A549 (cell line): ENCODE data around the gene EXOSC2. TPM values are rescaled to one million over a fixed set of nuclear protein-coding genes. Genes with fewer than 3 reads are reported as not detected.
A peak's percentile ranks its signal among the peaks of the same experiment; 100 is the strongest.

Experiments used
- ATAC-seq, 2 experiments: fragments of 200-7000 bp in 1 of 2; fragments of >200 bp in 1 of 2; cut with Nextera tagmentation in 1 of 2; cut with Tn5 transposase in 1 of 2; 3 replicates each; pipeline versions ENCODE4 v1.8.0 to v1.9.1; 2018 to 2020; ENCODE audit warnings: mild to moderate bottlenecking in 1 of 2, moderate library complexity in 1 of 2
- CTCF ChIA-PET: fragments of 300-600 bp; sonication (Branson Sonifier 250); formaldehyde crosslinking; extraction: SDS; loops from one replicate; lab custom pipeline; 2021; ENCODE audit warnings: antibody characterized with exemption, inconsistent platforms; lab: Yijun Ruan, JAX
- POLR2A ChIA-PET: fragments of 350-600 bp; formaldehyde crosslinking; extraction: SDS; loops from one replicate; lab custom pipeline; 2021; ENCODE audit warnings: antibody characterized with exemption, inconsistent platforms; lab: Yijun Ruan, JAX
- DNase-seq, 2 experiments: peaks; one replicate each; pipeline versions ENCODE4 v3.0.0 to v3.0.0-alpha.2; 2011 to 2016; ENCODE audit warnings: low read depth in 1 of 2, low spot score in 1 of 2
- FAIRE-seq: peaks from 2 replicates; lab custom pipeline; 2011; peaks lifted over from hg19 to GRCh38; lab: Jason Lieb, UNC
- H3K27ac ChIP-seq, 2 experiments: fragments of >200 bp; sonication (Bioruptor Twin); formaldehyde crosslinking; 3 replicates each; pipeline ENCODE4 v1.5.1; 2016 to 2017
- H3K4me1 ChIP-seq: fragments of >200 bp; sonication (Bioruptor Twin); formaldehyde crosslinking; 3 replicates; pipeline ENCODE4 v1.6.1; 2016
- H3K4me2 ChIP-seq: fragments of >200 bp; sonication (Bioruptor Twin); formaldehyde crosslinking; 3 replicates; pipeline ENCODE4 v1.6.1; 2016
- H3K4me3 ChIP-seq: fragments of >200 bp; sonication (Bioruptor Twin); formaldehyde crosslinking; 3 replicates; pipeline ENCODE4 v1.5.1; 2016
- H3K9me3 ChIP-seq: fragments of >200 bp; sonication (Bioruptor Twin); formaldehyde crosslinking; 3 replicates; pipeline ENCODE4 v1.6.1; 2016
- CBX2 ChIP-seq: fragments of 200-600 bp; sonication (generic); IDR thresholded peaks from 2 replicates; pipeline ENCODE4 v1.6.1; 2016; ENCODE audit warnings: low read depth, mild to moderate bottlenecking, borderline replicate concordance
- CBX8 ChIP-seq: fragments of 200-600 bp; sonication (generic); IDR thresholded peaks from 2 replicates; pipeline ENCODE4 v1.6.1; 2016
- CEBPB ChIP-seq, 2 experiments: fragments of >200 bp in 1 of 2; sonication (Bioruptor Twin) in 1 of 2; formaldehyde crosslinking in 1 of 2; IDR thresholded peaks; 2 replicates each; pipeline ENCODE4 v1.6.1; 2012 to 2016
- CHD4 ChIP-seq: fragments of 200-600 bp; sonication (generic); IDR thresholded peaks from 2 replicates; pipeline ENCODE4 v1.6.1; 2016; ENCODE audit warnings: antibody characterized with exemption, mild to moderate bottlenecking, borderline replicate concordance
- EHMT2 ChIP-seq: fragments of 200-600 bp; sonication (generic); IDR thresholded peaks from 2 replicates; pipeline ENCODE4 v1.6.1; 2016; ENCODE audit warnings: antibody characterized with exemption, low read depth, mild to moderate bottlenecking, moderate library complexity
- GATA3 ChIP-seq: IDR thresholded peaks from 2 replicates; pipeline ENCODE4 v1.6.1; 2012; ENCODE audit warnings: borderline replicate concordance
- HDAC2 ChIP-seq: fragments of 200-600 bp; sonication (generic); IDR thresholded peaks from 2 replicates; pipeline ENCODE4 v1.6.1; 2016
- HOXA7 ChIP-seq: fragments of 250-450 bp; sonication (Bioruptor Pico); IDR thresholded peaks from 2 replicates; pipeline ENCODE4 v1.5.0; 2020; ENCODE audit warnings: mild to moderate bottlenecking, moderate library complexity
- HOXB5 ChIP-seq: fragments of 250-450 bp; sonication (Bioruptor Pico); IDR thresholded peaks from 2 replicates; pipeline ENCODE4 v1.5.0; 2020; ENCODE audit warnings: mild to moderate bottlenecking, moderate library complexity
- JUN ChIP-seq, 2 experiments: fragments of >200 bp; sonication (Bioruptor Twin); formaldehyde crosslinking; IDR thresholded peaks; 2 replicates in 1 of 2; 3 replicates in 1 of 2; pipeline ENCODE4 v1.6.1; 2016 to 2017
- KDM1A ChIP-seq: fragments of 200-600 bp; sonication (generic); IDR thresholded peaks from 2 replicates; pipeline ENCODE4 v1.6.1; 2016; ENCODE audit warnings: low read depth, mild to moderate bottlenecking
- KDM5A ChIP-seq: fragments of 200-600 bp; sonication (generic); IDR thresholded peaks from 2 replicates; pipeline ENCODE4 v1.6.1; 2016; ENCODE audit warnings: antibody characterized with exemption, mild to moderate bottlenecking
- MAZ ChIP-seq: fragments of 150-350 bp; IDR thresholded peaks from 2 replicates; pipeline ENCODE4 v1.6.1; 2014; ENCODE audit warnings: antibody characterized with exemption, low read depth, low read length, borderline replicate concordance
- MYC ChIP-seq: IDR thresholded peaks from 2 replicates; pipeline ENCODE4 v1.6.1; 2012; ENCODE audit warnings: mild to moderate bottlenecking, inconsistent platforms, low read length, improper control_type of control experiment, borderline replicate concordance
- NFE2L2 ChIP-seq: fragments of 150-350 bp; conservative IDR thresholded peaks from 2 replicates; pipeline ENCODE4 v1.6.1; 2014; ENCODE audit warnings: low read length
- PHF8 ChIP-seq: fragments of 200-600 bp; sonication (generic); IDR thresholded peaks from 2 replicates; pipeline ENCODE4 v1.6.1; 2016; ENCODE audit warnings: low read depth, mild to moderate bottlenecking, antibody characterized with exemption, moderate library complexity, borderline replicate concordance
- RAD21 ChIP-seq, 2 experiments: fragments of >200 bp in 1 of 2; sonication (Bioruptor Twin) in 1 of 2; formaldehyde crosslinking in 1 of 2; IDR thresholded peaks in 1 of 2; conservative IDR thresholded peaks in 1 of 2; 2 replicates in 1 of 2; 3 replicates in 1 of 2; pipeline ENCODE4 v1.6.1; 2012 to 2018; ENCODE audit warnings: inconsistent platforms in 1 of 2
- RFX5 ChIP-seq: fragments of 450-650 bp; IDR thresholded peaks from 2 replicates; pipeline ENCODE4 v1.7.1; 2014; ENCODE audit warnings: antibody characterized with exemption, mild to moderate bottlenecking, moderate library complexity
- RNF2 ChIP-seq: fragments of 200-600 bp; sonication (generic); IDR thresholded peaks from 2 replicates; pipeline ENCODE4 v1.6.1; 2016; ENCODE audit warnings: low read depth, mild to moderate bottlenecking, antibody characterized with exemption, moderate library complexity, borderline replicate concordance
- SMC3 ChIP-seq: fragments of >200 bp; sonication (Bioruptor Twin); formaldehyde crosslinking; IDR thresholded peaks from 3 replicates; pipeline ENCODE4 v1.6.1; 2018; ENCODE audit warnings: inconsistent platforms
- SREBF2 ChIP-seq: fragments of 450-650 bp; IDR thresholded peaks from 2 replicates; pipeline ENCODE4 v1.6.1; 2014; ENCODE audit warnings: mild to moderate bottlenecking, moderate library complexity
- TFCP2L1 ChIP-seq: fragments of 250-450 bp; sonication (Bioruptor Pico); IDR thresholded peaks from 2 replicates; pipeline ENCODE4 v1.5.0; 2021; ENCODE audit warnings: mild to moderate bottlenecking
- ZC3H11A ChIP-seq: fragments of 450-650 bp; IDR thresholded peaks from 2 replicates; pipeline ENCODE4 v1.6.1; 2014; ENCODE audit warnings: antibody characterized with exemption, mild to moderate bottlenecking
- WGBS: methylation state at CpG from one replicate; pipeline ENCODE4 v1.1.6; 2017; ENCODE audit errors: missing lambda C conversion rate; 5-methylcytosine and 5-hydroxymethylcytosine counted together
- polyA plus RNA-seq, 4 experiments: library from polyadenylated mRNA; depleted of rRNA in 3 of 4; stranded (reverse); fragments of >200 nt; fragmentation: RNase III in 1 of 4; extraction: RNeasy Plus Mini Kit Qiagen cat#74134 plus additional on column Dnase treatment in 1 of 4; gene quantifications; 2 replicates in 3 of 4; 3 replicates in 1 of 4; pipeline ENCODE4 v1.2.3, GENCODE V29; 2011 to 2017
- TF ChIP-seq, protein P1 (sequence below): IDR thresholded peaks from 2 replicates; pipeline ENCODE4 v1.6.1; 2012; ENCODE audit warnings: low read depth, borderline replicate concordance
- TF ChIP-seq, protein P2 (sequence below): IDR thresholded peaks from 2 replicates; pipeline ENCODE4 v1.6.1; 2012
- TF ChIP-seq, protein P3 (sequence below): fragments of 250-450 bp; sonication (Bioruptor Pico); IDR thresholded peaks from 2 replicates; pipeline ENCODE4 v1.5.0; 2021; ENCODE audit warnings: mild to moderate bottlenecking, moderate library complexity, borderline replicate concordance
- TF ChIP-seq, protein P4 (sequence below): fragments of >200 bp; sonication (Bioruptor Twin); formaldehyde crosslinking; IDR thresholded peaks from 2 replicates; pipeline ENCODE4 v1.6.1; 2016
- TF ChIP-seq, protein P5 (sequence below): fragments of 150-350 bp; IDR thresholded peaks from 2 replicates; pipeline ENCODE4 v1.6.1; 2014; ENCODE audit warnings: low read depth, mild to moderate bottlenecking, low read length
- TF ChIP-seq, protein P6 (sequence below): fragments of >200 bp; sonication (Bioruptor Twin); formaldehyde crosslinking; IDR thresholded peaks from 3 replicates; pipeline ENCODE4 v1.5.1; 2016

Gene EXOSC2
- polyA plus RNA-seq, 2 of the 4 experiments (the other 2 are of a cell fraction): 96.8 to 101 TPM

DNA sequence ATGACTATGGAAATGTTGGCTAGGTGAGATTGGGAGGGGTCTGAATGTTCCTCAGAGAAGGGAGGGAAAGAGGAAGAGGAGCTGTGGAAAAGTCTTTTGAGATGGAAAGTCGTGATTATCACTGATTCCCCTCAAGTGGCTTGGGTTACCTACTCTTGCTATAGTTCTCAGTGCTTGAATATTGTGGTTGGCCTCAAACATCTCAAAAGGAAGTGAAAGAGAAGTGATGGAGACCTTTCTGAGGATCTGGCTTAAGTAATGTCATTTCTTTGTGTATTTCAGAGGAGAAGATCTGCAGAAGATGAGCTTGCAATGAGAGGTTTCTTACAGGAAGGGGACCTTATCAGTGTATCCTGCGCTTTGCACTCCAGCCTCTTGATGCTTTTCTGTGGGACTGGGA is 5.5 kb downstream of the EXOSC2 start:
- DNase-seq: no peak
- no peak for TF ChIP-seq EHMT2
- TF ChIP-seq HDAC2: no peak
- no peak for TF ChIP-seq JUN (IDR thresholded peaks at IDR 0.05)
- no peak for TF ChIP-seq CEBPB (IDR thresholded peaks at IDR 0.05)
- no peak for TF ChIP-seq PHF8
- no peak for TF ChIP-seq MYC
- TF ChIP-seq, protein P1, sequence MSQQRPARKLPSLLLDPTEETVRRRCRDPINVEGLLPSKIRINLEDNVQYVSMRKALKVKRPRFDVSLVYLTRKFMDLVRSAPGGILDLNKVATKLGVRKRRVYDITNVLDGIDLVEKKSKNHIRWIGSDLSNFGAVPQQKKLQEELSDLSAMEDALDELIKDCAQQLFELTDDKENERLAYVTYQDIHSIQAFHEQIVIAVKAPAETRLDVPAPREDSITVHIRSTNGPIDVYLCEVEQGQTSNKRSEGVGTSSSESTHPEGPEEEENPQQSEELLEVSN: no peak
- TF ChIP-seq GATA3: no peak
- TF ChIP-seq, protein P2, sequence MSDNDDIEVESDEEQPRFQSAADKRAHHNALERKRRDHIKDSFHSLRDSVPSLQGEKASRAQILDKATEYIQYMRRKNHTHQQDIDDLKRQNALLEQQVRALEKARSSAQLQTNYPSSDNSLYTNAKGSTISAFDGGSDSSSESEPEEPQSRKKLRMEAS: no peak
- no peak for TF ChIP-seq NFE2L2
- TF ChIP-seq RFX5: no peak
- TF ChIP-seq CBX8: no peak
- TF ChIP-seq MAZ: no peak
- no peak for TF ChIP-seq HOXB5 (CRISPR knock-in tag)
- TF ChIP-seq, protein P3, sequence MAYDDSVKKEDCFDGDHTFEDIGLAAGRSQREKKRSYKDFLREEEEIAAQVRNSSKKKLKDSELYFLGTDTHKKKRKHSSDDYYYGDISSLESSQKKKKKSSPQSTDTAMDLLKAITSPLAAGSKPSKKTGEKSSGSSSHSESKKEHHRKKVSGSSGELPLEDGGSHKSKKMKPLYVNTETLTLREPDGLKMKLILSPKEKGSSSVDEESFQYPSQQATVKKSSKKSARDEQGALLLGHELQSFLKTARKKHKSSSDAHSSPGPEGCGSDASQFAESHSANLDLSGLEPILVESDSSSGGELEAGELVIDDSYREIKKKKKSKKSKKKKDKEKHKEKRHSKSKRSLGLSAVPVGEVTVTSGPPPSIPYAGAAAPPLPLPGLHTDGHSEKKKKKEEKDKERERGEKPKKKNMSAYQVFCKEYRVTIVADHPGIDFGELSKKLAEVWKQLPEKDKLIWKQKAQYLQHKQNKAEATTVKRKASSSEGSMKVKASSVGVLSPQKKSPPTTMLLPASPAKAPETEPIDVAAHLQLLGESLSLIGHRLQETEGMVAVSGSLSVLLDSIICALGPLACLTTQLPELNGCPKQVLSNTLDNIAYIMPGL (CRISPR knock-in tag): no peak
- no peak for TF ChIP-seq RNF2
- TF ChIP-seq, protein P4, sequence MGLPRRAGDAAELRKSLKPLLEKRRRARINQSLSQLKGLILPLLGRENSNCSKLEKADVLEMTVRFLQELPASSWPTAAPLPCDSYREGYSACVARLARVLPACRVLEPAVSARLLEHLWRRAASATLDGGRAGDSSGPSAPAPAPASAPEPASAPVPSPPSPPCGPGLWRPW: no peak
- no peak for TF ChIP-seq CHD4
- TF ChIP-seq SMC3: no peak
- TF ChIP-seq KDM1A: no peak
- Histone ChIP-seq H3K4me2 (no peak overlapping the region), H3K4me1 (peaks cover 9% of the 10 kb centered on the region; the same call in 2 of the 3 replicates), H3K27ac (no peak overlapping the region), H3K4me3 (no peak overlapping the region), H3K9me3 (no peaks in the 10 kb centered on the region)
- WGBS: 90% methylated on average over 2 of the region's 2 CpGs
- FAIRE-seq: no peak
- ChIA-PET CTCF (interaction anchor here (0.8 to 5.5 kb wide), 10 partner anchors 8 to 299 kb away, joined by 3 to 97 read pairs (median 4); no protein-coding TSS in a partner anchor), POLR2A (no interaction called here)
- ATAC-seq: no peak

DNA sequence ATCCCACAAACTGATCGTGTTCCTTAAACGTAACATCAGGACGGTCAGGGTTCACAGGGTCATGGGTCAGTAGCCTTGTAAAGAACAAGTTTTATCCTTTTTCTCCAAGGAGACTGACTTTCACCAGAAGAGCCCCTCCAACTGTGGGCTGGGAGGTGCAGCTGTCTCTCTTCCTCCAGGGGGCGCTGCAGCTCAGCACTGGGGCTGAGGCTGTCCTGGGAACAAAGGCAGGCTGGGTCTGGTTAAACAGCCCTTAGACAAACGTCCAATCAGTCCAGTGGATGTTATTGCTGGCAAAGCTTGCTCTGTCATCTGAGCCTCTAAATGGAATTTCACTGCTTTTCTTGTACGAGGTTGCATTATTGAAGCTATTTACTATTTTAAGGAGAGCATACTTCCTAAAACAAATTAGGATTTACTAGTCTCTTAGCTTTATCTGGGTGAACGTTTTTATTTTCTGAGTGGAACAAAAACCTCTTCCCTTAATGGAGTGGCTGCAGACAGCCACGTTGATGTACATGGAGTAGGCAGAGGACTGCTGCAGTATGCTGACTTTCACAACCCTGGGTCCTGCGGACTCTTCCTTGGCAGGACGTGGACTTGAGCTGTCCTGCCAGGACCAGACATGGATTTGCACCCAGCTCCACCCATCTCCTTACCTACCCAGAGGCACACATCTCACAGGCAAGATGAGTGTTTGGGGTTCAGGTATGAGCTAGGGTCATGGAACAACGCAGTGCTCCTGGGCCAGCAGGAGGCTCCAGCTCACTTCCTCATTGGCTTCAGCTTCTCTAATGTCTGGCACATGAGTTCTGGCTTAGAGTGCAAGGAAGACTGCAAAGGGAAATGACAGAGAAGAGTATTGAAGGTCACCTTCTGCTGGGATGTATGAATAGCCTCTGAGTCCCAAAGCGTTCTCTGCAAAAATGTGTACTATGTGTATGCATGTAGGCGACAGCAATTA is 7.8 kb downstream of the EXOSC2 start:
- no peak overlapping the region for H3K27ac ChIP-seq
- H3K4me1 ChIP-seq: no peaks in the 10 kb centered on the region
- no peak overlapping the region for H3K4me3 ChIP-seq
- DNase-seq (peak; percentile 71 to 74), ATAC-seq (peak; percentile 94 to 98), FAIRE-seq (no peak)
- WGBS: 60% methylated on average over 12 of the region's 13 CpGs
- ChIA-PET POLR2A (interaction anchor here (1.4 to 2.7 kb wide), 2 partner anchors 8 to 11 kb away, joined by 3 to 8 read pairs; partner anchors contain the start of gene EXOSC2), CTCF (interaction anchor here (0.6 to 10.8 kb wide), 47 partner anchors 9 to 458 kb away, joined by 3 to 102 read pairs (median 5); partner anchors contain the start of gene EXOSC2)
- no peak overlapping the region for H3K4me2 ChIP-seq
- no peaks in the 10 kb centered on the region for H3K9me3 ChIP-seq
- TF ChIP-seq EHMT2 (no peak), CBX2 (no peak), TFCP2L1 (CRISPR knock-in tag) (0 out of 2 replicates have a peak, but pooled peaks have one; percentile 17), KDM5A (no peak), SREBF2 (no peak), MAZ (no peak), RAD21 (conservative IDR thresholded peaks at IDR 0.05 in 1 of 2, IDR thresholded peaks at IDR 0.05 in 1 of 2) (peak; percentile 50 to 57; a peak in 4 of 5 replicates), ZC3H11A (no peak), JUN (IDR thresholded peaks at IDR 0.05) (no peak), SMC3 (peak; percentile 34; the same call in 1 of the 3 replicates), NFE2L2 (no peak), HOXA7 (CRISPR knock-in tag) (no peak), HDAC2 (no peak), RNF2 (no peak)
- TF ChIP-seq, protein P5, sequence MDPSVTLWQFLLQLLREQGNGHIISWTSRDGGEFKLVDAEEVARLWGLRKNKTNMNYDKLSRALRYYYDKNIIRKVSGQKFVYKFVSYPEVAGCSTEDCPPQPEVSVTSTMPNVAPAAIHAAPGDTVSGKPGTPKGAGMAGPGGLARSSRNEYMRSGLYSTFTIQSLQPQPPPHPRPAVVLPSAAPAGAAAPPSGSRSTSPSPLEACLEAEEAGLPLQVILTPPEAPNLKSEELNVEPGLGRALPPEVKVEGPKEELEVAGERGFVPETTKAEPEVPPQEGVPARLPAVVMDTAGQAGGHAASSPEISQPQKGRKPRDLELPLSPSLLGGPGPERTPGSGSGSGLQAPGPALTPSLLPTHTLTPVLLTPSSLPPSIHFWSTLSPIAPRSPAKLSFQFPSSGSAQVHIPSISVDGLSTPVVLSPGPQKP: no peak
- TF ChIP-seq, protein P2: no peak
- TF ChIP-seq, protein P6, sequence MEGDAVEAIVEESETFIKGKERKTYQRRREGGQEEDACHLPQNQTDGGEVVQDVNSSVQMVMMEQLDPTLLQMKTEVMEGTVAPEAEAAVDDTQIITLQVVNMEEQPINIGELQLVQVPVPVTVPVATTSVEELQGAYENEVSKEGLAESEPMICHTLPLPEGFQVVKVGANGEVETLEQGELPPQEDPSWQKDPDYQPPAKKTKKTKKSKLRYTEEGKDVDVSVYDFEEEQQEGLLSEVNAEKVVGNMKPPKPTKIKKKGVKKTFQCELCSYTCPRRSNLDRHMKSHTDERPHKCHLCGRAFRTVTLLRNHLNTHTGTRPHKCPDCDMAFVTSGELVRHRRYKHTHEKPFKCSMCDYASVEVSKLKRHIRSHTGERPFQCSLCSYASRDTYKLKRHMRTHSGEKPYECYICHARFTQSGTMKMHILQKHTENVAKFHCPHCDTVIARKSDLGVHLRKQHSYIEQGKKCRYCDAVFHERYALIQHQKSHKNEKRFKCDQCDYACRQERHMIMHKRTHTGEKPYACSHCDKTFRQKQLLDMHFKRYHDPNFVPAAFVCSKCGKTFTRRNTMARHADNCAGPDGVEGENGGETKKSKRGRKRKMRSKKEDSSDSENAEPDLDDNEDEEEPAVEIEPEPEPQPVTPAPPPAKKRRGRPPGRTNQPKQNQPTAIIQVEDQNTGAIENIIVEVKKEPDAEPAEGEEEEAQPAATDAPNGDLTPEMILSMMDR: peak; percentile 87
